Measurements from ENCODE around the gene ZBTB18. TPM values are rescaled to one million over a fixed set of nuclear protein-coding genes. Genes with fewer than 3 reads are reported as not detected.

ZBTB18 gene
- total and polyA plus RNA-seq, 2 donors (not counting 1 experiment from before 2014, with no cell fraction given): 10.3 to 12.6 TPM

DNA sequence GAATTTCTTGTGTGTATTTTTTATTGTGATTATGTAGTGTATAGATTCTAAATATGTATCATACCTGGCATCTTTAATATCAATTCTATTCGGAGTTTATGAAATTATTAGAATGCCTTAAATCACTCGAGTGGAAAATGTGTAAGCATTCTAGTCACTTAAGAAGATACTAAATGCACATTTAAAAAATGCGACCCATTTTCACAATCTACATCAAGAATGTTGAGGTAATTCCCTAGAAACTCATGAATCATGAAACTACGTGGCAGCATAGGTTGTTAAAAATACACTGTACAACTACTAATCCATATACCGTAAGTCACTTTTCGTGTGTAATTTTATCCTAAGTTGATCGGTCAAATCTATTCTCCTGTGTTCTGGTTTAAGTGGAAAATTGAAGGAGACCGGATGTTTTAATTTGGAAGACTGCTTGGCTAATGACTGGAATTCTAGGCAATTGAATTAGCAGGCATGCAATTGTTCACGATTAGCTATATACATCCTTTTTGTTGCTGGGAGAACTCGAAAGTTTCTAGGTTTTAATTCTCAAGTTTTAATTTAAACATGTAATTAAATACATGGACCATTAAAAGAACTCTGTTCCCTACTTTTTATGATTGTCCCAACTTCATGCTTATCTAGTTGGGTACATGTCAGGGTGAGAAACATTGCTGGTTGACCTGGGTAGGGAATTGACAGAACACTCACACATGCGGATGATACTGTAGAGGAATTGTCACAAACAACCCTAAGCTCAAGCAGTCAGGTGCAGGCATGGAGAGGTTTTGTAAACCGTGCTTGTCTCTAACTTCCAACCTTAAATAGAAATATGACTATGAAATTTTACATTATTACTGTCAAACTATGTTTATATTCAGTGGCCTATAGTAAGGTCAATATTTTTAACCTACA lies 6.6 kb downstream of the ZBTB18 start:
- H3K9me3 ChIP-seq (ENCODE audit: control insufficient read depth, insufficient read depth, low read depth, low read length): no peaks in the 10 kb centered on the region
- peaks cover 2% of the 10 kb centered on the region for H3K79me2 ChIP-seq (ENCODE audit: control insufficient read depth, insufficient read depth, low read length)
- H3K9ac ChIP-seq (ENCODE audit: insufficient read depth, low read length): no peak overlapping the region
- no peak overlapping the region for H3K4me3 ChIP-seq (replicated peaks in 1 of 4; ENCODE audit: control extremely low read depth in 1 of 4, insufficient read depth in 1 of 4, low read depth in 3 of 4, low read length in 4 of 4)
- no peaks in the 10 kb centered on the region for H3K27me3 ChIP-seq (ENCODE audit: control insufficient read depth, insufficient read depth, low read length)
- TF ChIP-seq EZH2 (IDR thresholded peaks at IDR 0.05; ENCODE audit: low read length, missing control alignments): no peak
- TF ChIP-seq, protein P1, sequence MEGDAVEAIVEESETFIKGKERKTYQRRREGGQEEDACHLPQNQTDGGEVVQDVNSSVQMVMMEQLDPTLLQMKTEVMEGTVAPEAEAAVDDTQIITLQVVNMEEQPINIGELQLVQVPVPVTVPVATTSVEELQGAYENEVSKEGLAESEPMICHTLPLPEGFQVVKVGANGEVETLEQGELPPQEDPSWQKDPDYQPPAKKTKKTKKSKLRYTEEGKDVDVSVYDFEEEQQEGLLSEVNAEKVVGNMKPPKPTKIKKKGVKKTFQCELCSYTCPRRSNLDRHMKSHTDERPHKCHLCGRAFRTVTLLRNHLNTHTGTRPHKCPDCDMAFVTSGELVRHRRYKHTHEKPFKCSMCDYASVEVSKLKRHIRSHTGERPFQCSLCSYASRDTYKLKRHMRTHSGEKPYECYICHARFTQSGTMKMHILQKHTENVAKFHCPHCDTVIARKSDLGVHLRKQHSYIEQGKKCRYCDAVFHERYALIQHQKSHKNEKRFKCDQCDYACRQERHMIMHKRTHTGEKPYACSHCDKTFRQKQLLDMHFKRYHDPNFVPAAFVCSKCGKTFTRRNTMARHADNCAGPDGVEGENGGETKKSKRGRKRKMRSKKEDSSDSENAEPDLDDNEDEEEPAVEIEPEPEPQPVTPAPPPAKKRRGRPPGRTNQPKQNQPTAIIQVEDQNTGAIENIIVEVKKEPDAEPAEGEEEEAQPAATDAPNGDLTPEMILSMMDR (conservative IDR thresholded peaks at IDR 0.05 in 1 of 2, IDR thresholded peaks at IDR 0.05 in 1 of 2; ENCODE audit: low read depth in 1 of 2, low read length in 2 of 2): no peak
- no peak overlapping the region for H3K27ac ChIP-seq (ENCODE audit: insufficient read depth, low read length)
- DNase-seq (ENCODE audit: low read depth in 2 of 2): peak in 1 of 2 donors; percentile 27
- H3K36me3 ChIP-seq (ENCODE audit: control insufficient read depth, insufficient read depth, low read length): peaks cover 4% of the 10 kb centered on the region
- no peak overlapping the region for H2AFZ ChIP-seq (ENCODE audit: low read length)
- no peak overlapping the region for H3K4me2 ChIP-seq (ENCODE audit: extremely low read depth, insufficient read depth, low read length)
- no peaks in the 10 kb centered on the region for H4K20me1 ChIP-seq (ENCODE audit: control insufficient read depth, extremely low read depth, insufficient read depth, low read length)
- H3K4me1 ChIP-seq (ENCODE audit: control insufficient read depth, extremely low read depth, insufficient read depth, low read length): no peaks in the 10 kb centered on the region

DNA sequence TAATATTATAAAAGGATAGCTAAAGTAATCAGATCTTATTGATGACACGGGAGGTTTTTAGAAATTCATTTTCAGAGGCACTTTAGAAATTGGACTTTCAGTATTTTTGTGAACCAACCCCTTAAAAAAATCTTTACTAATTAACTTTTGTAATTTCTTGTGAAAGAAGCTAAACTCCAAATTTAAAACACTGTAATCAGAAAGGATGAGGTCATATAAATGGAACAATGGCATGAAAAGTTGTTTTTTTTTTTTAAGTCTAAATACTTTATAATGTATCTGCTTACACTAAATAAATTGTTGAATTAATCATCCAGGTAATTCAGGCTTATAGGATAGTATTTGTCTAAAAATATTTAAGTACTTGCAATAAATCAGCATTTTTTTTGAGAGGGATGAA lies 9.0 kb downstream of the ZBTB18 start:
- no peaks in the 10 kb centered on the region for H4K20me1 ChIP-seq (ENCODE audit: control insufficient read depth, extremely low read depth, insufficient read depth, low read length)
- H3K4me2 ChIP-seq (ENCODE audit: extremely low read depth, insufficient read depth, low read length): no peak overlapping the region
- TF ChIP-seq EZH2 (IDR thresholded peaks at IDR 0.05; ENCODE audit: low read length, missing control alignments): no peak
- TF ChIP-seq, protein P1 (conservative IDR thresholded peaks at IDR 0.05 in 1 of 2, IDR thresholded peaks at IDR 0.05 in 1 of 2; ENCODE audit: low read depth in 1 of 2, low read length in 2 of 2): no peak
- no peak for DNase-seq (ENCODE audit: low read depth in 2 of 2)
- no peak overlapping the region for H3K9ac ChIP-seq (ENCODE audit: insufficient read depth, low read length)
- no peak overlapping the region for H3K4me3 ChIP-seq (replicated peaks in 1 of 4; ENCODE audit: control extremely low read depth in 1 of 4, insufficient read depth in 1 of 4, low read depth in 3 of 4, low read length in 4 of 4)
- no peak overlapping the region for H2AFZ ChIP-seq (ENCODE audit: low read length)
- no peak overlapping the region for H3K27ac ChIP-seq (ENCODE audit: insufficient read depth, low read length)
- peaks cover under 1% of the 10 kb centered on the region for H3K36me3 ChIP-seq (ENCODE audit: control insufficient read depth, insufficient read depth, low read length)
- no peaks in the 10 kb centered on the region for H3K4me1 ChIP-seq (ENCODE audit: control insufficient read depth, extremely low read depth, insufficient read depth, low read length)
- no peaks in the 10 kb centered on the region for H3K27me3 ChIP-seq (ENCODE audit: control insufficient read depth, insufficient read depth, low read length)
- H3K9me3 ChIP-seq (ENCODE audit: control insufficient read depth, insufficient read depth, low read depth, low read length): no peaks in the 10 kb centered on the region
- no peaks in the 10 kb centered on the region for H3K79me2 ChIP-seq (ENCODE audit: control insufficient read depth, insufficient read depth, low read length)

DNA sequence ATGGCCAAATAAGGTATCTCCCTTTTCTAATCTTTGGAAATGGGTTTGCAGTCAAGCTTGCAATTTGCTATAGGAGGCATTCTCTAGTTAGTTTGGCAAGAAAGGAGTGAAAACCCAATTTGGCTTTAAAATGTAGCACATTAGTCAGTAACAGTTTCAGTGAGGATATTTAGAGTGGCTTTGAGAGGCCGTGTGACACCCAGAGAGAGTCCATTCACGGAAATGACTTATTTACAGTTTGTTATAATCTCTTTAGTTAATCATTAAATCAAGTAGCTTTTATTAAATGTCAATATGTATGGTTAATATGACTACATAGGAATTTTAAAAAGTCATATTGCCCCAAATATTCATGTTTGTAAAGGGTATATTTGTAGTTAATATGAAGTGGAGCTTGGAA lies 9.6 kb downstream of the ZBTB18 start:
- H4K20me1 ChIP-seq (ENCODE audit: control insufficient read depth, extremely low read depth, insufficient read depth, low read length): no peaks in the 10 kb centered on the region
- no peak for DNase-seq (ENCODE audit: low read depth in 2 of 2)
- H3K9me3 ChIP-seq (ENCODE audit: control insufficient read depth, insufficient read depth, low read depth, low read length): no peaks in the 10 kb centered on the region
- H2AFZ ChIP-seq (ENCODE audit: low read length): no peak overlapping the region
- no peaks in the 10 kb centered on the region for H3K36me3 ChIP-seq (ENCODE audit: control insufficient read depth, insufficient read depth, low read length)
- H3K4me3 ChIP-seq (replicated peaks in 1 of 4; ENCODE audit: control extremely low read depth in 1 of 4, insufficient read depth in 1 of 4, low read depth in 3 of 4, low read length in 4 of 4): no peak overlapping the region
- no peaks in the 10 kb centered on the region for H3K27me3 ChIP-seq (ENCODE audit: control insufficient read depth, insufficient read depth, low read length)
- TF ChIP-seq, protein P1 (conservative IDR thresholded peaks at IDR 0.05 in 1 of 2, IDR thresholded peaks at IDR 0.05 in 1 of 2; ENCODE audit: low read depth in 1 of 2, low read length in 2 of 2): no peak
- no peak for TF ChIP-seq EZH2 (IDR thresholded peaks at IDR 0.05; ENCODE audit: low read length, missing control alignments)
- H3K4me2 ChIP-seq (ENCODE audit: extremely low read depth, insufficient read depth, low read length): no peak overlapping the region
- H3K27ac ChIP-seq (ENCODE audit: insufficient read depth, low read length): no peak overlapping the region
- no peaks in the 10 kb centered on the region for H3K79me2 ChIP-seq (ENCODE audit: control insufficient read depth, insufficient read depth, low read length)
- H3K9ac ChIP-seq (ENCODE audit: insufficient read depth, low read length): no peak overlapping the region
- no peaks in the 10 kb centered on the region for H3K4me1 ChIP-seq (ENCODE audit: control insufficient read depth, extremely low read depth, insufficient read depth, low read length)
